Middle frontal gyrus (tissue), 1 donor: Measurements from ENCODE around the gene C6orf47.

Experiments
- DNase-seq: peaks from one replicate; pipeline ENCODE4 v3.0.0-alpha.2; 2015; ENCODE audit warnings: low spot score; ENCODE audit errors: extremely low spot score

The C6orf47 gene

GRCh38 chr6:31614684-31615578 is 45.6 kb downstream of the C6orf47 start, which contains the start of gene AIF1:
TSS of gene AIF1 (plus strand) at chr6:31615234. CDS start at chr6:31615330, 96 bp downstream.
- DNase-seq: no peak

GRCh38 chr6:31614075-31614619 is 46.4 kb downstream of the C6orf47 start:
- DNase-seq: no peak

DNA sequence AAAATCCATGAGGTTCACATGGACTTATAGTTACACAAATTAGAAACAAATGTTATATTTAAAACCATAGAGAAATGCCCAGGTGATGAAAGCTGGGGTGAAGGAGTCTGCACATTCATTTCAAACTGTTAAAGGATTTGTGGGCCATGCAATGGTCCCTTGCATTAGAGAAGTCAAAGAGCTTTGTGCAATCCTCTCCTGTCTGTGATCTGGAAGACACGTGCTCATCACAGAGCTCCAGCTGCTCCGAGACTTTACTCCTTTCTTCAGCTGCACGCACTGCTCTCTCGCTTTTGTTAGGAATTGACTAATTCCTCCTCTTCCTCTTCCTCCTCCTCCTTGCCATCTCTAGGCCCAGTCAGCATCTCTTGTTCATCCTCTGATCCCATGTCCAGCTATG is 49.6 kb downstream of the C6orf47 start:
- DNase-seq: no peak

GRCh38 chr6:31609519-31610406 is 50.8 kb downstream of the C6orf47 start:
- DNase-seq: no peak
